Activated T-helper 17 cell treated with anti-CD3 and anti-CD28 coated beads, Interleukin-2, amount 50 U/mL, for 72 hours (primary cell): ENCODE measurements around the gene UEVLD. TPM values are rescaled to one million over a fixed set of nuclear protein-coding genes. Genes with fewer than 3 reads are reported as not detected.

Experiments used
- ATAC-seq: fragments of 150-1000 bp; cut with Tn5 transposase; replicated peaks from 2 replicates; pipeline ENCODE4 v1.10.0; 2021; ENCODE audit warnings: mild to moderate bottlenecking, moderate library complexity
- H3K27ac Mint-ChIP-seq: one replicate; pipeline ENCODE4 v1.8.0; 2022; ENCODE audit warnings: mixed read lengths
- H3K27me3 Mint-ChIP-seq: one replicate; pipeline ENCODE4 v1.8.0; 2022; ENCODE audit warnings: mixed read lengths
- H3K36me3 Mint-ChIP-seq: one replicate; pipeline ENCODE4 v1.8.0; 2022; ENCODE audit warnings: low read depth, mild to moderate bottlenecking, mixed read lengths
- H3K4me1 Mint-ChIP-seq: one replicate; pipeline ENCODE4 v1.8.0; 2022; ENCODE audit warnings: mixed read lengths
- H3K4me3 Mint-ChIP-seq: one replicate; pipeline ENCODE4 v1.8.0; 2022; ENCODE audit warnings: mild to moderate bottlenecking, mixed read lengths
- H3K9me3 Mint-ChIP-seq: one replicate; pipeline ENCODE4 v1.8.0; 2022; ENCODE audit warnings: mixed read lengths
- total RNA-seq, 2 donors: library from RNA; stranded (reverse); gene quantifications; one replicate each; pipeline ENCODE4 v1.2.3, GENCODE V29; 2022

Gene UEVLD
- total RNA-seq, 2 donors from 2014 or later = 24.4 to 25.2 TPM

- H3K27ac Mint-ChIP-seq = no peak overlapping the region
- no peak for ATAC-seq
- H3K36me3 Mint-ChIP-seq = peaks cover 91% of the 10 kb centered on the region
- H3K9me3 Mint-ChIP-seq = no peaks in the 10 kb centered on the region
- no peaks in the 10 kb centered on the region for H3K4me1 Mint-ChIP-seq
- no peaks in the 10 kb centered on the region for H3K27me3 Mint-ChIP-seq
- no peak overlapping the region for H3K4me3 Mint-ChIP-seq
Observed at GRCh38 chr11:18495703-18496102, 92.8 kb downstream of the UEVLD start.

GRCh38 chr11:18495271-18495670, 93.3 kb downstream of the UEVLD start:
- Mint-ChIP-seq H3K4me1 (no peaks in the 10 kb centered on the region), H3K27ac (no peak overlapping the region), H3K36me3 (peaks cover 91% of the 10 kb centered on the region), H3K4me3 (no peak overlapping the region), H3K27me3 (no peaks in the 10 kb centered on the region), H3K9me3 (no peaks in the 10 kb centered on the region)
- ATAC-seq = no peak

- Mint-ChIP-seq H3K36me3 (peaks cover 93% of the 10 kb centered on the region), H3K9me3 (no peaks in the 10 kb centered on the region), H3K27ac (peak overlapping the region; percentile 35), H3K27me3 (no peaks in the 10 kb centered on the region), H3K4me1 (no peaks in the 10 kb centered on the region), H3K4me3 (no peak overlapping the region)
- no peak for ATAC-seq
Observed at GRCh38 chr11:18493310-18493709, 95.2 kb downstream of the UEVLD start.

- peaks cover 93% of the 10 kb centered on the region for H3K36me3 Mint-ChIP-seq
- no peaks in the 10 kb centered on the region for H3K4me1 Mint-ChIP-seq
- H3K27ac Mint-ChIP-seq = no peak overlapping the region
- H3K27me3 Mint-ChIP-seq = no peaks in the 10 kb centered on the region
- H3K9me3 Mint-ChIP-seq = no peaks in the 10 kb centered on the region
- no peak for ATAC-seq
- no peak overlapping the region for H3K4me3 Mint-ChIP-seq
Observed at GRCh38 chr11:18492888-18493287, 95.6 kb downstream of the UEVLD start.

- no peaks in the 10 kb centered on the region for H3K27me3 Mint-ChIP-seq
- H3K4me3 Mint-ChIP-seq = no peak overlapping the region
- H3K27ac Mint-ChIP-seq = no peak overlapping the region
- H3K36me3 Mint-ChIP-seq = peaks cover 91% of the 10 kb centered on the region
- no peaks in the 10 kb centered on the region for H3K4me1 Mint-ChIP-seq
- no peaks in the 10 kb centered on the region for H3K9me3 Mint-ChIP-seq
- no peak for ATAC-seq
Observed at GRCh38 chr11:18491924-18492323, 96.6 kb downstream of the UEVLD start.

GRCh38 chr11:18490736-18491485, 97.6 kb downstream of the UEVLD start:
- Mint-ChIP-seq H3K9me3 (no peaks in the 10 kb centered on the region), H3K27me3 (no peaks in the 10 kb centered on the region), H3K36me3 (peaks cover 86% of the 10 kb centered on the region), H3K27ac (peak overlapping the region; percentile 30), H3K4me1 (no peaks in the 10 kb centered on the region), H3K4me3 (no peak overlapping the region)
- ATAC-seq = no peak

GRCh38 chr11:18490319-18490718, 98.2 kb downstream of the UEVLD start:
- Mint-ChIP-seq H3K4me3 (no peak overlapping the region), H3K9me3 (no peaks in the 10 kb centered on the region), H3K27ac (peak overlapping the region; percentile 30), H3K36me3 (peaks cover 82% of the 10 kb centered on the region), H3K4me1 (no peaks in the 10 kb centered on the region), H3K27me3 (no peaks in the 10 kb centered on the region)
- ATAC-seq = no peak

- ATAC-seq = peak; percentile 91
- Mint-ChIP-seq H3K27ac (peak overlapping the region; percentile 22), H3K27me3 (no peaks in the 10 kb centered on the region), H3K4me1 (no peaks in the 10 kb centered on the region), H3K4me3 (no peak overlapping the region), H3K36me3 (peaks cover 89% of the 10 kb centered on the region), H3K9me3 (no peaks in the 10 kb centered on the region)
Observed at GRCh38 chr11:18485913-18486528, 102.5 kb downstream of the UEVLD start.

Other genes starting within 250 kb of the UEVLD start
- 1,000 to 10,000 TPM; 1,801 to 2,195 TPM for gene LDHA, start 194.2 kb downstream of the UEVLD start, total RNA-seq
- under 1 TPM in 1 of 2 donors, not detected in 1; 0.63 TPM for gene LDHC, start 176.4 kb downstream of the UEVLD start, total RNA-seq
- gene LDHAL6A, start 132.9 kb downstream of the UEVLD start, total RNA-seq = not detected
- gene TSG101, start 61.8 kb downstream of the UEVLD start, total RNA-seq = 10 to 100 TPM; 24.8 to 36.5 TPM
- 1 to 10 TPM; 2.5 to 4.9 TPM for gene MISFA, start 11.1 kb upstream of the UEVLD start, total RNA-seq
- gene SPTY2D1, start 45.6 kb upstream of the UEVLD start, total RNA-seq = 10 to 100 TPM; 33.8 to 34.5 TPM
- under 1 TPM; 0.24 to 0.40 TPM for gene TMEM86A, start 110.0 kb upstream of the UEVLD start, total RNA-seq
- gene IGSF22, start 137.5 kb upstream of the UEVLD start, total RNA-seq = 1 to 10 TPM in 1 of 2 donors, not detected in 1; 1.4 TPM
- not detected for gene PTPN5, start 203.1 kb upstream of the UEVLD start, total RNA-seq